Mesenchymal stem cell (in vitro differentiated cells and primary cell): ENCODE results near the gene TPMT.

Source experiments
- DNase-seq: peaks from one replicate; pipeline ENCODE4 v3.0.0-alpha.2; 2013
- H2AFZ ChIP-seq: one replicate; pipeline ENCODE4 v1.6.1; 2013; ENCODE audit warnings: low read depth, mild to moderate bottlenecking, control low read depth, inconsistent platforms, low read length, moderate library complexity
- H2AK5ac ChIP-seq: 2 replicates; pipeline ENCODE4 v1.6.1; 2013; ENCODE audit warnings: low read length, moderate library complexity, mild to moderate bottlenecking, inconsistent platforms; ENCODE audit not compliant: severe bottlenecking
- H2BK120ac ChIP-seq: one replicate; pipeline ENCODE4 v1.6.1; 2013; ENCODE audit warnings: low read depth, mild to moderate bottlenecking, inconsistent platforms, low read length, moderate library complexity
- H2BK12ac ChIP-seq, 2 experiments: one replicate each; pipeline ENCODE4 v1.6.1; 2013; ENCODE audit warnings: inconsistent platforms in 2 of 2, low read length in 2 of 2, mild to moderate bottlenecking in 2 of 2, moderate library complexity in 2 of 2, control low read depth in 1 of 2
- H2BK15ac ChIP-seq: one replicate; pipeline ENCODE4 v1.6.1; 2013; ENCODE audit warnings: mild to moderate bottlenecking, low read depth, inconsistent platforms; ENCODE audit not compliant: poor library complexity, severe bottlenecking
- H2BK5ac ChIP-seq: 2 replicates; pipeline ENCODE4 v1.6.1; 2013; ENCODE audit warnings: low read depth, mild to moderate bottlenecking, low read length, control low read depth, inconsistent platforms; ENCODE audit not compliant: poor library complexity, severe bottlenecking
- H3K14ac ChIP-seq, 2 experiments: one replicate each; pipeline ENCODE4 v1.6.1; 2013; ENCODE audit warnings: inconsistent platforms in 2 of 2, low read length in 2 of 2, control low read depth in 1 of 2, mild to moderate bottlenecking in 1 of 2, moderate library complexity in 1 of 2
- H3K18ac ChIP-seq, 2 experiments: one replicate each; pipeline ENCODE4 v1.6.1; 2013; ENCODE audit warnings: inconsistent platforms in 2 of 2, low read length in 2 of 2, control low read depth in 1 of 2, low read depth in 1 of 2, mild to moderate bottlenecking in 1 of 2
- H3K23ac ChIP-seq, 2 experiments: one replicate each; pipeline ENCODE4 v1.6.1; 2013; ENCODE audit warnings: inconsistent platforms in 2 of 2, low read length in 2 of 2, mild to moderate bottlenecking in 2 of 2, moderate library complexity in 2 of 2, control low read depth in 1 of 2
- H3K27ac ChIP-seq: 2 replicates; pipeline ENCODE4 v1.5.1; 2013; ENCODE audit warnings: mild to moderate bottlenecking, moderate library complexity, low read length, control low read depth, inconsistent platforms; ENCODE audit not compliant: poor library complexity, severe bottlenecking
- H3K27me3 ChIP-seq, 2 experiments: 2 replicates each; pipeline versions ENCODE4 v1.6.1 to v1.7.0; 2013; ENCODE audit warnings: low read length in 2 of 2, mild to moderate bottlenecking in 2 of 2, moderate library complexity in 2 of 2, control low read depth in 1 of 2, inconsistent platforms in 1 of 2; ENCODE audit not compliant: control insufficient read depth in 1 of 2, insufficient read depth in 1 of 2
- H3K36me3 ChIP-seq, 2 experiments: 2 replicates each; pipeline versions ENCODE4 v1.6.1 to v1.7.0; 2013; ENCODE audit warnings: low read length in 2 of 2, control low read depth in 1 of 2, inconsistent platforms in 1 of 2, low read depth in 1 of 2, mild to moderate bottlenecking in 1 of 2; ENCODE audit not compliant: insufficient read depth in 2 of 2, control insufficient read depth in 1 of 2
- H3K4ac ChIP-seq, 2 experiments: one replicate each; pipeline ENCODE4 v1.6.1; 2013; ENCODE audit warnings: inconsistent platforms in 2 of 2, low read length in 2 of 2, mild to moderate bottlenecking in 2 of 2, moderate library complexity in 2 of 2, control low read depth in 1 of 2, low read depth in 1 of 2
- H3K4me1 ChIP-seq: 2 replicates; pipeline ENCODE4 v1.6.1; 2013; ENCODE audit warnings: low read depth, low read length, control low read depth; ENCODE audit not compliant: control insufficient read depth, insufficient read depth
- H3K4me2 ChIP-seq: 2 replicates; pipeline ENCODE4 v1.6.1; 2013; ENCODE audit warnings: low read length, mild to moderate bottlenecking, inconsistent platforms; ENCODE audit not compliant: poor library complexity, severe bottlenecking
- H3K4me3 ChIP-seq, 2 experiments: 2 replicates each; pipeline versions ENCODE4 v1.5.1 to v1.7.0; 2013; ENCODE audit warnings: low read length in 2 of 2, mild to moderate bottlenecking in 2 of 2, control low read depth in 1 of 2, low read depth in 1 of 2; ENCODE audit not compliant: insufficient read depth in 1 of 2
- H3K79me1 ChIP-seq: replicated peaks from 2 replicates; pipeline ENCODE4 v1.6.1; 2013; ENCODE audit warnings: mild to moderate bottlenecking, control low read depth, low read length, inconsistent platforms; ENCODE audit not compliant: poor library complexity, severe bottlenecking
- H3K9ac ChIP-seq: 2 replicates; pipeline ENCODE4 v1.7.0; 2013; ENCODE audit warnings: mild to moderate bottlenecking, low read length, moderate library complexity
- H3K9me3 ChIP-seq: 2 replicates; pipeline ENCODE4 v1.7.0; 2013; ENCODE audit warnings: mild to moderate bottlenecking, low read length; ENCODE audit not compliant: control insufficient read depth
- H4K8ac ChIP-seq: one replicate; pipeline ENCODE4 v1.6.1; 2013; ENCODE audit warnings: inconsistent platforms, mild to moderate bottlenecking, low read length, moderate library complexity
- H4K91ac ChIP-seq: one replicate; pipeline ENCODE4 v1.6.1; 2013; ENCODE audit warnings: mild to moderate bottlenecking, low read length, inconsistent platforms
- WGBS: methylation state at CpG from one replicate; pipeline ENCODE4 v1.1.7; 2013; ENCODE audit warnings: mixed read lengths; 5-methylcytosine and 5-hydroxymethylcytosine counted together

The TPMT gene

GRCh38 chr6:18160911-18161310 lies 6.0 kb upstream of the TPMT start:
- H2BK120ac ChIP-seq = no peak overlapping the region
- no peaks in the 10 kb centered on the region for H3K27me3 ChIP-seq
- H2AFZ ChIP-seq = no peak overlapping the region
- no peak for DNase-seq
- H4K91ac ChIP-seq = no peak overlapping the region
- no peak overlapping the region for H3K18ac ChIP-seq
- H3K9ac ChIP-seq = peak overlapping the region; percentile 55
- H3K27ac ChIP-seq = no peak overlapping the region
- H4K8ac ChIP-seq = no peak overlapping the region
- H3K4me1 ChIP-seq = peaks cover 3% of the 10 kb centered on the region
- H3K36me3 ChIP-seq = peaks cover 0 to 41% of the 10 kb centered on the region in 2 experiments
- H2BK15ac ChIP-seq = no peak overlapping the region
- no peak overlapping the region for H2BK12ac ChIP-seq
- no peak overlapping the region for H3K4ac ChIP-seq
- H3K9me3 ChIP-seq = no peaks in the 10 kb centered on the region
- H3K79me1 ChIP-seq = no peaks in the 10 kb centered on the region
- no peak overlapping the region for H2AK5ac ChIP-seq
- 100% methylated on average over 1 of the region's 1 CpG for WGBS
- H3K14ac ChIP-seq = no peak overlapping the region
- no peak overlapping the region for H3K4me2 ChIP-seq
- H2BK5ac ChIP-seq = no peak overlapping the region
- H3K23ac ChIP-seq = no peak overlapping the region
- H3K4me3 ChIP-seq = no peak overlapping the region

- no peak overlapping the region for H2BK120ac ChIP-seq
- no peaks in the 10 kb centered on the region for H3K9me3 ChIP-seq
- no peak overlapping the region for H3K4ac ChIP-seq
- peaks cover 0 to 7% of the 10 kb centered on the region in 2 experiments for H3K36me3 ChIP-seq
- H3K27ac ChIP-seq = no peak overlapping the region
- H3K4me1 ChIP-seq = peaks cover 3% of the 10 kb centered on the region
- no peak overlapping the region for H2BK5ac ChIP-seq
- H3K9ac ChIP-seq = peak overlapping the region; percentile 91
- H3K23ac ChIP-seq = no peak overlapping the region
- no peaks in the 10 kb centered on the region for H3K27me3 ChIP-seq
- no peak overlapping the region for H4K91ac ChIP-seq
- peak overlapping the region; percentile 91 to 98 for H3K18ac ChIP-seq
- H3K14ac ChIP-seq = no peak overlapping the region
- peak; percentile 51 for DNase-seq
- H2AK5ac ChIP-seq = no peak overlapping the region
- no peak overlapping the region for H4K8ac ChIP-seq
- peak overlapping the region; percentile 93 for H2BK15ac ChIP-seq
- H3K4me3 ChIP-seq = peak overlapping the region; percentile 84 to 97
- no peak overlapping the region for H2BK12ac ChIP-seq
- 4% methylated on average over 25 of the region's 26 CpGs for WGBS
- H2AFZ ChIP-seq = peak overlapping the region; percentile 65
- peaks cover 14% of the 10 kb centered on the region for H3K79me1 ChIP-seq
- peak overlapping the region; percentile 91 for H3K4me2 ChIP-seq
These were observed 1.1 kb upstream of the TPMT start for GRCh38 chr6:18155864-18156421.

- no peaks in the 10 kb centered on the region for H3K27me3 ChIP-seq
- H3K27ac ChIP-seq = peak within 1 kb of the TSS; percentile 38
- H3K79me1 ChIP-seq = peaks cover 17% of the 10 kb centered on the region
- H3K9me3 ChIP-seq = no peaks in the 10 kb centered on the region
- peak within 1 kb of the TSS; percentile 91 to 98 for H3K18ac ChIP-seq
- under 1% methylated on average over 55 of the region's 87 CpGs for WGBS
- peaks cover 3% of the 10 kb centered on the region for H3K4me1 ChIP-seq
- peaks cover 0 to 7% of the 10 kb centered on the region in 2 experiments for H3K36me3 ChIP-seq
- peak within 1 kb of the TSS; percentile 90 for H4K91ac ChIP-seq
- peak within 1 kb of the TSS in 1 of 2 experiments; percentile 85 for H3K14ac ChIP-seq
- H4K8ac ChIP-seq = peak within 1 kb of the TSS; percentile 92
- H2AFZ ChIP-seq = peak within 1 kb of the TSS; percentile 72
- no peak within 1 kb of the TSS for H2BK5ac ChIP-seq
- H3K4me3 ChIP-seq = peak within 1 kb of the TSS; percentile 93 to 97
- peak within 1 kb of the TSS; percentile 95 for H3K9ac ChIP-seq
- peak; percentile 98 for DNase-seq
- peak within 1 kb of the TSS; percentile 91 for H3K4me2 ChIP-seq
- H3K4ac ChIP-seq = no peak within 1 kb of the TSS
- peak within 1 kb of the TSS; percentile 42 for H2BK120ac ChIP-seq
- peak within 1 kb of the TSS in 1 of 2 experiments; percentile 14 for H3K23ac ChIP-seq
- peak within 1 kb of the TSS in 1 of 2 experiments; percentile 37 for H2BK12ac ChIP-seq
- H2AK5ac ChIP-seq = no peak within 1 kb of the TSS
- peak within 1 kb of the TSS; percentile 93 for H2BK15ac ChIP-seq
These were observed 430 bp upstream of the TPMT start, which contains the start of gene KDM1B for GRCh38 chr6:18155150-18155863. Gene KDM1B (plus strand): TSS chr6:18155422. CDS start chr6:18159896, 4,474 bp downstream.

GRCh38 chr6:18153311-18153703 lies 1.6 kb downstream of the TPMT start:
- H2BK15ac ChIP-seq = no peak overlapping the region
- no peak overlapping the region for H2AK5ac ChIP-seq
- no peak overlapping the region for H3K23ac ChIP-seq
- no peak overlapping the region for H4K8ac ChIP-seq
- H3K36me3 ChIP-seq = no peaks in the 10 kb centered on the region
- H3K27ac ChIP-seq = no peak overlapping the region
- H3K27me3 ChIP-seq = no peaks in the 10 kb centered on the region
- no peak overlapping the region for H3K14ac ChIP-seq
- H3K4me2 ChIP-seq = no peak overlapping the region
- no peak overlapping the region for H2BK5ac ChIP-seq
- H3K4me3 ChIP-seq = peak overlapping the region in 1 of 2 experiments; percentile 93
- no peak overlapping the region for H3K18ac ChIP-seq
- no peak overlapping the region for H4K91ac ChIP-seq
- H2BK12ac ChIP-seq = no peak overlapping the region
- H3K4ac ChIP-seq = no peak overlapping the region
- H3K79me1 ChIP-seq = peaks cover 20% of the 10 kb centered on the region
- H2AFZ ChIP-seq = no peak overlapping the region
- H3K4me1 ChIP-seq = peaks cover 3% of the 10 kb centered on the region
- H3K9me3 ChIP-seq = no peaks in the 10 kb centered on the region
- no peak overlapping the region for H2BK120ac ChIP-seq
- DNase-seq = no peak
- peak overlapping the region; percentile 95 for H3K9ac ChIP-seq
